ENCODE data around the gene CCDC93.

Gene CCDC93

DNA sequence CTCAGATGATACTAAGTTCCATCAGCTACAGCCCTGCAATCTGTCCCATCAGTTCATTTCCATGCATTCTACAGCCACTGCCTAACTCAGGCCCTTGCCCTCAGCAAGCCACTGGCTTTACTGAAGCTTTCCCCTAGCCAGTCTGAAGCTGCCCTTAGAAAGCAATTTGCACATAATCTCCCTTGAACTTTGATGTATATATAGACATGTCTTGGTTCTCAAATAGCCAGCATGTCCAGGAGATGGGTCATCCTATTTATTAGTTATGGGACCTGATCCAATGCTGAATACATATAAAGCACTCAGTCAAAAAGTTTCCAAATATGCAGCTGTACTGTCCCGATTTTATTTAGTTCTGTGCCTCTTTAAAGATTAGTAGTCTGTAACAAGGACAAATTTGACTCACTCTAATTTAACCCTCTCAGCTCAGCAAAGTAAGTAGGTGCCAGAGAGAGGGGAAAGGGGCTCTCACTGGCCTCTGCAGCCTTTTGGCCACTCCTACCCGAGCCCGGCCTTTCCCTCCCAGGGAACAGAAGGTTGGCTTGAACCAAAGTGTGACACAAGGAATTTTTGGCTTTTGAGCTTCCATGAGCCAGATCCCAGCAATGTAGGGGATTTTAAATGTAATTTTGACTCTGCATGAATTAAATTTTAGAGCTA lies 70.7 kb downstream of the CCDC93 start:
- ChIA-PET POLR2A (no interaction called here), CTCF (no interaction called here)
- Histone ChIP-seq H3K9me3 (ENCODE audit: control insufficient read depth, insufficient read depth, low read depth, low read length) (no peaks in the 10 kb centered on the region), H3K4me3 (ENCODE audit: low read depth, low read length) (no peak overlapping the region), H3K4me1 (ENCODE audit: control insufficient read depth, insufficient read depth, low read length) (no peaks in the 10 kb centered on the region), H3K36me3 (ENCODE audit: control insufficient read depth in 2 of 2, insufficient read depth in 1 of 2, low read length in 2 of 2) (peaks cover 38 to 93% of the 10 kb centered on the region in 2 experiments; a peak in 2 of 3 replicates), H3K27ac (ENCODE audit: extremely low read depth, low read depth, low read length) (no peak overlapping the region)
- TF ChIP-seq ZNF341 (tag by site-specific recombination; IDR thresholded peaks at IDR 0.05; ENCODE audit: low read depth) (no peak), ZNF398 (tag by site-specific recombination; IDR thresholded peaks at IDR 0.05) (no peak), EGR2 (tag by site-specific recombination; IDR thresholded peaks at IDR 0.05; ENCODE audit: low read depth) (no peak), ZNF585B (tag by site-specific recombination; IDR thresholded peaks at IDR 0.05) (no peak), ZNF529 (tag by site-specific recombination; IDR thresholded peaks at IDR 0.05; ENCODE audit: insufficient replicate concordance) (no peak), ZNF174 (tag by site-specific recombination; IDR thresholded peaks at IDR 0.05) (no peak), ZNF701 (tag by site-specific recombination; IDR thresholded peaks at IDR 0.05) (no peak), TCF7L2 (IDR thresholded peaks at IDR 0.05; ENCODE audit: borderline replicate concordance, low read depth, low read length) (no peak), ZNF48 (tag by site-specific recombination; IDR thresholded peaks at IDR 0.05) (no peak)

GRCh38 chr2:117942551-117942950 lies 71.3 kb downstream of the CCDC93 start:
- Histone ChIP-seq H3K27ac (ENCODE audit: extremely low read depth, low read depth, low read length) (no peak overlapping the region), H3K4me1 (ENCODE audit: control insufficient read depth, insufficient read depth, low read length) (no peaks in the 10 kb centered on the region), H3K9me3 (ENCODE audit: control insufficient read depth, insufficient read depth, low read depth, low read length) (no peaks in the 10 kb centered on the region), H3K36me3 (ENCODE audit: control insufficient read depth in 2 of 2, insufficient read depth in 1 of 2, low read length in 2 of 2) (peaks cover 38 to 95% of the 10 kb centered on the region in 2 experiments; a peak in 2 of 3 replicates), H3K4me3 (ENCODE audit: low read depth, low read length) (no peak overlapping the region)
- POLR2A ChIA-PET, result no interaction called here
- CTCF ChIA-PET, result no interaction called here
- TF ChIP-seq KLF7 (tag by site-specific recombination; IDR thresholded peaks at IDR 0.05; ENCODE audit: borderline replicate concordance), result no peak
- TF ChIP-seq ZNF292 (tag by site-specific recombination; IDR thresholded peaks at IDR 0.05; ENCODE audit: borderline replicate concordance, low read depth), result no peak
- no peak for TF ChIP-seq EGR2 (tag by site-specific recombination; IDR thresholded peaks at IDR 0.05; ENCODE audit: low read depth)
- TF ChIP-seq ZNF610 (tag by site-specific recombination; IDR thresholded peaks at IDR 0.05; ENCODE audit: borderline replicate concordance), result no peak
- no peak for TF ChIP-seq TRIM28 (IDR thresholded peaks at IDR 0.05; ENCODE audit: borderline replicate concordance, low read length)
- TF ChIP-seq FEZF1 (tag by site-specific recombination; IDR thresholded peaks at IDR 0.05), result no peak
- no peak for TF ChIP-seq ZNF175 (tag by site-specific recombination; IDR thresholded peaks at IDR 0.05)
- no peak for TF ChIP-seq ZNF266 (tag by site-specific recombination; IDR thresholded peaks at IDR 0.05; ENCODE audit: low read depth)
- TF ChIP-seq ZNF555 (tag by site-specific recombination; conservative IDR thresholded peaks at IDR 0.05), result no peak
- TF ChIP-seq SCRT1 (tag by site-specific recombination; IDR thresholded peaks at IDR 0.05; ENCODE audit: borderline replicate concordance), result no peak
- no peak for TF ChIP-seq ZNF133 (tag by site-specific recombination; IDR thresholded peaks at IDR 0.05)

GRCh38 chr2:117941693-117942092 lies 72.2 kb downstream of the CCDC93 start:
- POLR2A ChIA-PET, result no interaction called here
- CTCF ChIA-PET, result interaction anchor here (0.6 kb wide), 1 partner anchor 10 kb away, joined by 3 read pairs; no protein-coding TSS in a partner anchor

More at GRCh38 chr2:117941693-117942092, 72.2 kb downstream of the CCDC93 start:
- Histone ChIP-seq H3K4me1 (ENCODE audit: control insufficient read depth, insufficient read depth, low read length) (no peaks in the 10 kb centered on the region), H3K27ac (ENCODE audit: extremely low read depth, low read depth, low read length) (no peak overlapping the region), H3K4me3 (ENCODE audit: low read depth, low read length) (no peak overlapping the region), H3K36me3 (ENCODE audit: control insufficient read depth in 2 of 2, insufficient read depth in 1 of 2, low read length in 2 of 2) (peaks cover 38 to 96% of the 10 kb centered on the region in 2 experiments; a peak in 2 of 3 replicates), H3K9me3 (ENCODE audit: control insufficient read depth, insufficient read depth, low read depth, low read length) (no peaks in the 10 kb centered on the region)
- TF ChIP-seq ZFP69B (tag by site-specific recombination; IDR thresholded peaks at IDR 0.05), result no peak
- TF ChIP-seq ZSCAN4 (tag by site-specific recombination; IDR thresholded peaks at IDR 0.05), result no peak
- TF ChIP-seq ZNF184 (tag by site-specific recombination; IDR thresholded peaks at IDR 0.05), result no peak
- TF ChIP-seq ZNF677 (tag by site-specific recombination; IDR thresholded peaks at IDR 0.05), result no peak
